ENCODE measurements around the gene ATXN7L3.

- TF ChIP-seq CTCF (IDR thresholded peaks at IDR 0.05) (no peak), POLR2A (IDR thresholded peaks at IDR 0.05) (no peak), POLR2AphosphoS5 (IDR thresholded peaks at IDR 0.05) (no peak), EP300 (IDR thresholded peaks at IDR 0.05; ENCODE audit: low read depth) (no peak)
Measured at GRCh38 chr17:44192750-44193149, 6.9 kb downstream of the ATXN7L3 start.
